ENCODE measurements around the gene EDAR.

The EDAR gene

DNA sequence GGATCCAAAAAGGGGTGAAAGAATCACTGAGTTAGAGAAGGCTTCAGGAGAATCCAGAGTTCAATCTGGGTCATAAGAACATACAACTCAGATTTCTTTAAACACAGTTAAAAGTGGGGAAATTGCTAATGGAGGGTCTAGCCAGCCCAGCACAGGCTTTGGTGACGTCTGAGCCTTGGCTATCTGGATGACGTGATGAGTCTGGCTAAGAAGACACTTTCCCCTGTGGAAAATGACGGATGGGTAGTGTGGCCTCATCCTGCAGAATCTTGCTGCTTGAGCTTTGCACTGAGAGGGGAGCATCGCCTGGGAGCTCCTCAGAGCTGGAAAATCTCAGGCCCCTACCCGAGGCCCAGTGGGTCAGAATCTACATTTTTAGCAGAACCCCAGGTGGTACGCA, 19.2 kb downstream of the EDAR start:
- no peak for DNase-seq (ENCODE audit: low read depth)

DNA sequence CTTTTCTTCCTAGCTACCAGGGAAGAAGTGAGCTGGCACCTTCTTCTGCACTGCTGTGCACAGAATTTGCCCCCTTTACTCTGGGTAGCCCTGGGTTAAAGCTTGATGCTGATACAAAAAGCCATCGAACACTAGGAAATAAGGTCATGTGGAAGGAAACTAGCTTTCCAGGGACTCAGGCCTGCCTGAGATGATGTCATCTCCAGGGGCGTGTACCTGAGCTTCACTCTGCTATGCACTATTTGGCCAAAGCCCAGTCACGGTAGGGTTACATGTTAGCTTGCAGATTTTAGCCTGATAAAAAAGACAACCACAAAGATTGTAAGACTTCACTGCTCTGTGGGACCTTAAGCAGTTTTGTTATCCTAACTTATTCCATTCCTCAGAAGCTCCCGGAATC, 20.4 kb downstream of the EDAR start:
- no peak overlapping the region for H3K4me3 ChIP-seq (ENCODE audit: low read depth, low read length)
- peak; percentile 34 for DNase-seq (ENCODE audit: low read depth)
- TF ChIP-seq CTCF (conservative IDR thresholded peaks at IDR 0.05; ENCODE audit: low read depth, low read length): no peak

More for the DNA sequence above, 19.2 kb downstream of the EDAR start:
- TF ChIP-seq CTCF (conservative IDR thresholded peaks at IDR 0.05; ENCODE audit: low read depth, low read length): no peak
- no peak overlapping the region for H3K4me3 ChIP-seq (ENCODE audit: low read depth, low read length)

DNA sequence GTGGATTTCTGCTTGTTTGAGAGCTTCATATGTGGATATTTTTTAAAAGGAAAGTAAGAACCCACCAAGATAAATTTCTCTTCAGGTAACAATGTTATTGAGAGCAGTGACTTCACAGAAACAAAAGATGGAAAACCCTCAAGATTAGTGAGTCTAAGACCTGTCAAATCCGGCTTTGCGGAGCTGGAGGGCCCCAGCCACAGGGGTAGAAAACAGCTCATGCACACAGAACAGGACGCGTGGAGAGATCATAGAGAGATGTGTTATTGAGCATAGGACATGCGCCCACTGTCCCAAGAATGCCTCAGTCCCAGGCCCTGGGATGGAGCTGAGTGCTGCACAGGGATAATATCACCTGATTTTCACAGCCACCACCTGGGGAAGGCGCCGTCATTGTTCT, 21.3 kb downstream of the EDAR start:
- TF ChIP-seq CTCF (conservative IDR thresholded peaks at IDR 0.05; ENCODE audit: low read depth, low read length): no peak
- no peak overlapping the region for H3K4me3 ChIP-seq (ENCODE audit: low read depth, low read length)
- DNase-seq (ENCODE audit: low read depth): no peak

DNA sequence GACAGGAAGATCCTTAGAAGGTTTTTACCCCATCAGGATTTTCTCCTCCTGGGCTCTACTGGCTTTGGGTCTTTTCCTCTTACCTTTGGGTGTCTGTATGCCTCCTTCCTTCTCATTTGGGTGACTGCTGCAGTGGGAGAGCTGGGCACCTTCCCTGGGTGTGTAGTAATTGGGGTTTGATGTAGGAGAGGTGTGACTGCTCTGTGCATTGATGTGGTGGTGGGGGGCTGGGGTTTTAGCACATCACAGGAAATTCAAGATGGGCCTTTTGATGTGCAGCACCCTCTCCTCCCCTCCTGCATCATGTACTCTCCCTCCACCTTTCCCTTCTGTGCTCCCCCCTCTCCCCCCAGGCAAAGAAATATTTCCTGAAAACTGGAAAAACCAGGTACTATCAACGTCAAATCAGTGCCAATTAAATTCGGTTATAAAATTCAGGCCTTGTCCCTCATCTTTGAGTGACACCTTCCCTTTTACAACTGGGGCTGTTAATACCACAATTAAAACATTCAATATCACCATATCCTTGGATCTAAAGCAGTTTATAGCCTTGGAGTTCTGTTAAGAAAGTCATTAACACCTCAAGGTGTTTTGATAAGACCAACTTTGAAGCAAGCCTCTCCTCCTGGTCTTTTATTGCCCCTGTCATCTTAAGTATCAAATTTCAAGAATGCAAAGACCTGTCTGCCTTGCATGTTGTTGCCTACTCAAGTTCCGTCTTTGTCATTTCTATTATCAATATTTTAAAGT, 23.3 kb downstream of the EDAR start:
- TF ChIP-seq CTCF (conservative IDR thresholded peaks at IDR 0.05; ENCODE audit: low read depth, low read length): no peak
- no peak overlapping the region for H3K4me3 ChIP-seq (ENCODE audit: low read depth, low read length)
- DNase-seq (ENCODE audit: low read depth): no peak

DNA sequence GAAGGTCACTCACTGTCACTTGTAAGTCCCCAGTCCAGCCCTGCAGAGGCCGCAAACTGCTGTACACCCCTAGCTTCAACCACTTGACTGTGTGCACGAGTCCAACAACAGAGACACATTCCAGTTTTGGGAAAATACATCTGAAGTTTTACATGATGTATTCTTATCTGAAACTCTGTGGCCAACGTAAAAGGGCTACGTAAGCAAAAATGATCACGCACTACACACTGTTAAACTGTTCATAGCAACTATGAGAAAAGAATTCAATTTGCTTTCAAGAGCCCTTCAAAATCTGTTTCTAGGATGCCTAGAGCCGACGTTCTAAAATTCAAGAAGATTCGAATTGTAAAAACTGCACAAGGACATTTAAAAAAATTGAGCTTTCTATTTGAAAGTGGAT, 26.0 kb downstream of the EDAR start:
- no peak for TF ChIP-seq CTCF (conservative IDR thresholded peaks at IDR 0.05; ENCODE audit: low read depth, low read length)
- H3K4me3 ChIP-seq (ENCODE audit: low read depth, low read length): no peak overlapping the region
- DNase-seq (ENCODE audit: low read depth): no peak

DNA sequence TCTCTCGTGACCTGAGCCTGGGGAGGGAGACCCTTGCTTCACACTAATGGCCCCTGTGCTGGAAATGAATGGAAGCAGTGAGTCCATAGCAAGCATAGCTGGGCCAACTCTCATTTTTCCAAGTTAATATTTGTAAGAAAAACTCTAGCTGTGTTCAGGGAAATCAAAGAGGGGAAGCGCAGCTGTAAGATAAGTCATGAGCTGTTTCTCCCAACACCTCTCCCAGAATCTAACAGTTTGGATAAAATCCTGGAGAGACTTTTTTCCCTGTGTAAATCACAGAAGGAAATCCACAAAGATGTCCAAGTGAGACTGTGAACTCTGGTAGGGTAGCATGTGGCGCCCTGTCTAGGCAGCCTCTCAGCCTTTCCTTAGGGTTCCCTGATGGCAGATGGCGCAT, 27.2 kb downstream of the EDAR start:
- no peak for DNase-seq (ENCODE audit: low read depth)
- H3K4me3 ChIP-seq (ENCODE audit: low read depth, low read length): no peak overlapping the region
- TF ChIP-seq CTCF (conservative IDR thresholded peaks at IDR 0.05; ENCODE audit: low read depth, low read length): no peak

DNA sequence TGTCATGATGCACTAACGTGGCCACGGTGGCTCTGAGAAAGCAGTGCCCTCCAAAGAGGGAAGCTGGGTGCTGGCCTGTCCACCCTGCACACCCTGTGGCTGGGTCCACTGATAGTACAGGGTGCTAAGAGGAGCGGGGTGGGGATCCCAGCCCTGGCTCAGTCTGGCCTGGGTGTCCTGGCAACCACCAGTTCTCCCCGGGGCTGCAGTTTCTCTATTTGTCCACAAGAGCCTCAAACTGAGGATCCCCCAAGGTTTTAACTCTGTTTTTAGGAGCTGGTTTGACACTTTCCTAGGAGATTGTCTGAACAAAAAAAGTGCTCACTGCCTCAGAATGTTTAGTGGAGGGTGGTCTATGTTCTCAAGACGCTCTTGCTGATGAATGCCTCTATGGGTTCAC, 29.0 kb downstream of the EDAR start:
- TF ChIP-seq CTCF (conservative IDR thresholded peaks at IDR 0.05; ENCODE audit: low read depth, low read length): peak; percentile 35
- DNase-seq (ENCODE audit: low read depth): peak; percentile 15
- no peak overlapping the region for H3K4me3 ChIP-seq (ENCODE audit: low read depth, low read length)

Measured in choroid plexus epithelial cell (primary cell).